HepG2 (cell line): ENCODE data around the gene PCYT2. TPM values are rescaled to one million over a fixed set of nuclear protein-coding genes. Genes with fewer than 3 reads are reported as not detected.

Experiments used
- ARID5B ChIP-seq: IDR thresholded peaks from 2 replicates; pipeline ENCODE4 v1.4.0; 2020; ENCODE audit warnings: mild to moderate bottlenecking, missing genetic modification reagents
- EEA1 ChIP-seq: sonication (generic); formaldehyde crosslinking; IDR thresholded peaks from 2 replicates; pipeline ENCODE4 v1.5.1; 2020; ENCODE audit warnings: mild to moderate bottlenecking, missing genetic modification reagents, borderline replicate concordance
- FIP1L1 ChIP-seq: fragments of 200-400 bp; formaldehyde crosslinking; IDR thresholded peaks from 2 replicates; pipeline ENCODE4 v1.6.1; 2018; ENCODE audit warnings: low read depth, mild to moderate bottlenecking, low read length, moderate library complexity, borderline replicate concordance; ENCODE audit not compliant: insufficient read depth
- GRHL1 ChIP-seq: sonication (generic); formaldehyde crosslinking; conservative IDR thresholded peaks from 2 replicates; pipeline ENCODE4 v1.8.0; 2022; ENCODE audit warnings: missing genetic modification reagents
- JUND ChIP-seq: sonication (generic); formaldehyde crosslinking; IDR thresholded peaks from 2 replicates; pipeline ENCODE4 v1.8.0; 2022; ENCODE audit warnings: mild to moderate bottlenecking, missing genetic modification reagents
- MXD1 ChIP-seq: sonication (generic); formaldehyde crosslinking; IDR thresholded peaks from 2 replicates; pipeline ENCODE4 v1.4.0; 2020; ENCODE audit warnings: mild to moderate bottlenecking, missing genetic modification reagents
- REST ChIP-seq, 2 experiments: IDR thresholded peaks; 2 replicates each; pipeline ENCODE4 v1.6.1; 2011 to 2012; ENCODE audit warnings: low read length in 2 of 2, borderline replicate concordance in 1 of 2, low read depth in 1 of 2, mild to moderate bottlenecking in 1 of 2, moderate library complexity in 1 of 2
- ZBTB33 ChIP-seq: sonication (generic); formaldehyde crosslinking; IDR thresholded peaks from 2 replicates; pipeline ENCODE4 v1.4.0; 2020; ENCODE audit warnings: missing genetic modification reagents
- ZGPAT ChIP-seq: IDR thresholded peaks from 2 replicates; pipeline ENCODE4 v1.6.1; 2016; ENCODE audit warnings: mild to moderate bottlenecking
- ZNF552 ChIP-seq: sonication (generic); formaldehyde crosslinking; IDR thresholded peaks from 2 replicates; pipeline ENCODE4 v1.9.0; 2022; ENCODE audit warnings: missing genetic modification reagents, mild to moderate bottlenecking, borderline replicate concordance
- ZNF766 ChIP-seq: sonication (generic); formaldehyde crosslinking; IDR thresholded peaks from 2 replicates; pipeline ENCODE4 v1.5.0; 2020; ENCODE audit warnings: missing genetic modification reagents, borderline replicate concordance
- polyA plus RNA-seq, 8 experiments: library from polyadenylated mRNA; depleted of rRNA in 3 of 8; stranded (reverse) in 7 of 8; unstranded in 1 of 8; fragments of >200 nt; fragmentation: Illumina TruSeq in 4 of 8; extraction: Trizol in 4 of 8; gene quantifications; 2 replicates each; pipeline versions ENCODE4 v1.2.1 to v1.2.3, GENCODE V29; 2011 to 2016; ENCODE audit warnings: low read depth in 4 of 8, missing spikeins in 1 of 8, mixed read lengths in 1 of 8; ENCODE audit not compliant: insufficient read depth in 1 of 8
- total RNA-seq, 5 experiments: library from RNA; depleted of rRNA; stranded (reverse); fragments of >200 nt; fragmentation: Illumina TruSeq; extraction: Trizol; gene quantifications; 2 replicates each; pipeline ENCODE4 v1.2.3, GENCODE V29; 2016; ENCODE audit warnings: low read depth in 1 of 5

PCYT2 gene
- total and polyA plus RNA-seq, 2 of the 13 experiments (the other 11 are each of a cell fraction or from before 2014, with no cell fraction given), result 147 to 297 TPM

- TF ChIP-seq REST (IDR thresholded peaks at IDR 0.05; ENCODE audit: borderline replicate concordance in 1 of 2, low read depth in 1 of 2, low read length in 2 of 2) (no peak), ARID5B (CRISPR knock-in tag) (no peak; the same call in none of the 2 replicates), ZNF766 (CRISPR knock-in tag) (peak; percentile 92), ZGPAT (CRISPR knock-in tag) (0 out of 2 replicates have a peak, but pooled peaks have one; percentile 31), EEA1 (CRISPR knock-in tag) (peak; percentile 91), JUND (CRISPR knock-in tag) (peak; percentile 66; the same call in 1 of the 2 replicates), GRHL1 (CRISPR knock-in tag) (no peak), ZNF552 (no peak), MXD1 (CRISPR knock-in tag) (peak; percentile 84), FIP1L1 (peak; percentile 9; the same call in 1 of the 2 replicates), ZBTB33 (no peak)
Measured at GRCh38 chr17:81927653-81928543, 16.7 kb upstream of the PCYT2 start, which contains the start of gene MAFG (continued).
